ENCODE data around the gene ACKR3.

DNA sequence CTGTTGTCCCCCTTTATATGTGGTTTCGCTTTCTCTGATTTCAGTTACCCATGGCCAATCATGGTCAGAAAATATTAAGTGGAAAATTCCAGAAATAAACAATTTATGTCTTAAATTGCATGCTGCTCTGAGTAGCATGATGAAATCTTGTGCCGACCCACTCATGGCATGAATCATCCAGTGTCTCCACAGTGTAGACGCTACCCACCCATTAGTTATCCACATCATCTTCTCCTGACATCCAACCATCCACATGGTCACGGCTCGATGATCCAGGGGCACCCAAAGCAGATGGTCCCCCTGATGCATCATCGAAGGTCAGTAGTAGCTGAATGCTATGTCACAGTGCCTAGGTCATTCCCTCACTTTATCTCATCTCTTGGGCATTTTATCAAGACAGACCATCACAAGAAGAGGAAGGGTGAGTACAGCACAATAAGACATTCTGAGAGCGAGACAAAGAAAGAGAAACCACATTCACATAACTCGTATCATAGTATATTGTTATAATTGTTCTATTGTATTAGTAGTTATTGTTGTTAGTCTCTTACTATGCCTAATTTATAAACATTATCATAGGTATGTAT, 44.1 kb upstream of the ACKR3 start:
- TF ChIP-seq, protein P1, sequence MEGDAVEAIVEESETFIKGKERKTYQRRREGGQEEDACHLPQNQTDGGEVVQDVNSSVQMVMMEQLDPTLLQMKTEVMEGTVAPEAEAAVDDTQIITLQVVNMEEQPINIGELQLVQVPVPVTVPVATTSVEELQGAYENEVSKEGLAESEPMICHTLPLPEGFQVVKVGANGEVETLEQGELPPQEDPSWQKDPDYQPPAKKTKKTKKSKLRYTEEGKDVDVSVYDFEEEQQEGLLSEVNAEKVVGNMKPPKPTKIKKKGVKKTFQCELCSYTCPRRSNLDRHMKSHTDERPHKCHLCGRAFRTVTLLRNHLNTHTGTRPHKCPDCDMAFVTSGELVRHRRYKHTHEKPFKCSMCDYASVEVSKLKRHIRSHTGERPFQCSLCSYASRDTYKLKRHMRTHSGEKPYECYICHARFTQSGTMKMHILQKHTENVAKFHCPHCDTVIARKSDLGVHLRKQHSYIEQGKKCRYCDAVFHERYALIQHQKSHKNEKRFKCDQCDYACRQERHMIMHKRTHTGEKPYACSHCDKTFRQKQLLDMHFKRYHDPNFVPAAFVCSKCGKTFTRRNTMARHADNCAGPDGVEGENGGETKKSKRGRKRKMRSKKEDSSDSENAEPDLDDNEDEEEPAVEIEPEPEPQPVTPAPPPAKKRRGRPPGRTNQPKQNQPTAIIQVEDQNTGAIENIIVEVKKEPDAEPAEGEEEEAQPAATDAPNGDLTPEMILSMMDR (IDR thresholded peaks at IDR 0.05) = no peak
- no peak for TF ChIP-seq POLR2A (IDR thresholded peaks at IDR 0.05)

Measured in esophagus squamous epithelium (tissue), 4 donors.